OCI-LY1 (cell line): Measurements from ENCODE around the gene SHISA4.

ENCODE experiments used
- H2AFZ ChIP-seq: fragments of 200-600 bp; sonication (generic), shearing (Covaris generic); 2 replicates; pipeline ENCODE4 v1.6.0; 2014; ENCODE audit warnings: antibody characterized with exemption, mild to moderate bottlenecking, low read length
- H3F3A ChIP-seq: fragments of 200-600 bp; sonication (generic), shearing (Covaris generic); 2 replicates; pipeline ENCODE4 v1.6.0; 2014; ENCODE audit warnings: mild to moderate bottlenecking, antibody characterized with exemption, low read length, moderate library complexity; ENCODE audit not compliant: insufficient read depth
- H3K27ac ChIP-seq: fragments of 200-600 bp; sonication (generic); 2 replicates; pipeline ENCODE4 v1.5.1; 2014; ENCODE audit warnings: low read length, mixed run types, mild to moderate bottlenecking, low read depth; ENCODE audit not compliant: poor library complexity, severe bottlenecking
- H3K27me3 ChIP-seq: fragments of 200-600 bp; sonication (generic); 2 replicates; pipeline ENCODE4 v1.6.0; 2014; ENCODE audit warnings: antibody characterized with exemption, mild to moderate bottlenecking, low read length, moderate library complexity; ENCODE audit not compliant: insufficient read depth
- H3K36me3 ChIP-seq: fragments of 200-600 bp; sonication (generic); 2 replicates; pipeline ENCODE4 v1.6.1; 2014; ENCODE audit warnings: mild to moderate bottlenecking, antibody characterized with exemption, low read length, moderate library complexity, mixed read lengths; ENCODE audit not compliant: insufficient read depth
- H3K4me1 ChIP-seq: fragments of 200-600 bp; sonication (generic); 2 replicates; pipeline ENCODE4 v1.5.1; 2014; ENCODE audit warnings: mild to moderate bottlenecking, low read length, moderate library complexity; ENCODE audit not compliant: insufficient read depth, severe bottlenecking
- H3K4me2 ChIP-seq: fragments of 200-600 bp; sonication (generic), shearing (Covaris generic); 2 replicates; pipeline ENCODE4 v1.6.1; 2014; ENCODE audit warnings: low read length
- H3K4me3 ChIP-seq: fragments of 200-600 bp; sonication (generic); 2 replicates; pipeline ENCODE4 v1.5.1; 2014; ENCODE audit warnings: low read length, low read depth, mild to moderate bottlenecking, mixed read lengths; ENCODE audit not compliant: poor library complexity, severe bottlenecking
- H3K79me2 ChIP-seq: fragments of 200-600 bp; shearing (Covaris generic); 2 replicates; pipeline ENCODE4 v1.6.1; 2016; ENCODE audit warnings: mixed run types, low read length, mixed read lengths; ENCODE audit not compliant: insufficient read depth
- H3K9ac ChIP-seq: fragments of 200-600 bp; sonication (generic), shearing (Covaris generic); 2 replicates; pipeline ENCODE4 v1.6.1; 2014; ENCODE audit warnings: mild to moderate bottlenecking, low read length, mixed read lengths
- H3K9me2 ChIP-seq: fragments of 200-600 bp; sonication (generic), shearing (Covaris generic); 2 replicates; pipeline ENCODE4 v1.6.1; 2014; ENCODE audit warnings: low read depth, mild to moderate bottlenecking, low read length, mixed read lengths
- H3K9me3 ChIP-seq: fragments of 200-600 bp; shearing (Covaris generic); 2 replicates; pipeline ENCODE4 v1.6.1; 2014; ENCODE audit warnings: low read length, mixed read lengths
- H4K20me1 ChIP-seq: fragments of 200-600 bp; sonication (generic), shearing (Covaris generic); 2 replicates; pipeline ENCODE4 v1.6.0; 2016; ENCODE audit warnings: mild to moderate bottlenecking, low read length; ENCODE audit not compliant: insufficient read depth
- EZH2 ChIP-seq: fragments of 200-600 bp; sonication (generic), shearing (Covaris generic); IDR thresholded peaks from 2 replicates; pipeline ENCODE4 v1.8.0; 2017; ENCODE audit warnings: borderline replicate concordance, mixed run types, mild to moderate bottlenecking, antibody characterized with exemption, low read length, moderate library complexity, mixed read lengths
- TF ChIP-seq, protein P1 (sequence below): fragments of 200-600 bp; sonication (generic), shearing (Covaris generic); IDR thresholded peaks from 2 replicates; pipeline ENCODE4 v1.5.1; 2017; ENCODE audit warnings: mild to moderate bottlenecking, antibody characterized with exemption, low read length, moderate library complexity, mixed read lengths

Gene SHISA4

GRCh38 chr1:201881617-201882016, 7.1 kb upstream of the SHISA4 start:
- no peak for TF ChIP-seq EZH2
- TF ChIP-seq, protein P1, sequence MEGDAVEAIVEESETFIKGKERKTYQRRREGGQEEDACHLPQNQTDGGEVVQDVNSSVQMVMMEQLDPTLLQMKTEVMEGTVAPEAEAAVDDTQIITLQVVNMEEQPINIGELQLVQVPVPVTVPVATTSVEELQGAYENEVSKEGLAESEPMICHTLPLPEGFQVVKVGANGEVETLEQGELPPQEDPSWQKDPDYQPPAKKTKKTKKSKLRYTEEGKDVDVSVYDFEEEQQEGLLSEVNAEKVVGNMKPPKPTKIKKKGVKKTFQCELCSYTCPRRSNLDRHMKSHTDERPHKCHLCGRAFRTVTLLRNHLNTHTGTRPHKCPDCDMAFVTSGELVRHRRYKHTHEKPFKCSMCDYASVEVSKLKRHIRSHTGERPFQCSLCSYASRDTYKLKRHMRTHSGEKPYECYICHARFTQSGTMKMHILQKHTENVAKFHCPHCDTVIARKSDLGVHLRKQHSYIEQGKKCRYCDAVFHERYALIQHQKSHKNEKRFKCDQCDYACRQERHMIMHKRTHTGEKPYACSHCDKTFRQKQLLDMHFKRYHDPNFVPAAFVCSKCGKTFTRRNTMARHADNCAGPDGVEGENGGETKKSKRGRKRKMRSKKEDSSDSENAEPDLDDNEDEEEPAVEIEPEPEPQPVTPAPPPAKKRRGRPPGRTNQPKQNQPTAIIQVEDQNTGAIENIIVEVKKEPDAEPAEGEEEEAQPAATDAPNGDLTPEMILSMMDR: no peak
- H3K79me2 ChIP-seq: no peaks in the 10 kb centered on the region
- no peaks in the 10 kb centered on the region for H3K9me2 ChIP-seq
- no peaks in the 10 kb centered on the region for H3K9me3 ChIP-seq
- no peaks in the 10 kb centered on the region for H3F3A ChIP-seq
- H3K4me2 ChIP-seq: no peak overlapping the region
- no peak overlapping the region for H2AFZ ChIP-seq
- no peak overlapping the region for H3K4me3 ChIP-seq
- no peaks in the 10 kb centered on the region for H3K4me1 ChIP-seq
- no peak overlapping the region for H3K9ac ChIP-seq
- peaks cover 13% of the 10 kb centered on the region for H3K36me3 ChIP-seq
- no peaks in the 10 kb centered on the region for H4K20me1 ChIP-seq
- H3K27me3 ChIP-seq: no peaks in the 10 kb centered on the region
- no peak overlapping the region for H3K27ac ChIP-seq

GRCh38 chr1:201882665-201883132, 6.0 kb upstream of the SHISA4 start:
- Histone ChIP-seq H3K4me2 (no peak overlapping the region), H3K9ac (no peak overlapping the region)

GRCh38 chr1:201883266-201883665, 5.4 kb upstream of the SHISA4 start:
- no peaks in the 10 kb centered on the region for H3K4me1 ChIP-seq
- no peak overlapping the region for H3K9ac ChIP-seq
- H3K4me2 ChIP-seq: no peak overlapping the region
- H3F3A ChIP-seq: no peaks in the 10 kb centered on the region
- no peak for TF ChIP-seq EZH2
- TF ChIP-seq, protein P1: no peak
- no peak overlapping the region for H3K27ac ChIP-seq
- H3K9me3 ChIP-seq: no peaks in the 10 kb centered on the region
- no peaks in the 10 kb centered on the region for H3K79me2 ChIP-seq
- H3K27me3 ChIP-seq: no peaks in the 10 kb centered on the region; the same call in 1 of the 2 replicates
- no peaks in the 10 kb centered on the region for H4K20me1 ChIP-seq
- H3K36me3 ChIP-seq: peaks cover 5% of the 10 kb centered on the region
- no peak overlapping the region for H2AFZ ChIP-seq
- no peak overlapping the region for H3K4me3 ChIP-seq
- no peaks in the 10 kb centered on the region for H3K9me2 ChIP-seq

More at GRCh38 chr1:201882665-201883132, 6.0 kb upstream of the SHISA4 start:
- no peaks in the 10 kb centered on the region for H3K9me2 ChIP-seq
- H3K27me3 ChIP-seq: no peaks in the 10 kb centered on the region; the same call in 1 of the 2 replicates
- H3F3A ChIP-seq: no peaks in the 10 kb centered on the region
- no peaks in the 10 kb centered on the region for H4K20me1 ChIP-seq
- no peaks in the 10 kb centered on the region for H3K79me2 ChIP-seq
- H3K4me3 ChIP-seq: no peak overlapping the region
- no peak overlapping the region for H3K27ac ChIP-seq
- TF ChIP-seq EZH2: no peak
- TF ChIP-seq, protein P1: no peak; the same call in 1 of the 2 replicates
- H2AFZ ChIP-seq: no peak overlapping the region
- peaks cover 6% of the 10 kb centered on the region for H3K36me3 ChIP-seq
- H3K4me1 ChIP-seq: no peaks in the 10 kb centered on the region
- no peaks in the 10 kb centered on the region for H3K9me3 ChIP-seq
